ENCODE data around the gene RPRD1B.

The RPRD1B gene

GRCh38 chr20:38034961-38035360 is 1.4 kb downstream of the RPRD1B start:
- TF ChIP-seq CTCF (IDR thresholded peaks at IDR 0.05): no peak

- TF ChIP-seq CTCF (IDR thresholded peaks at IDR 0.05): no peak
Measured at GRCh38 chr20:38036366-38036765, 2.8 kb downstream of the RPRD1B start.

- TF ChIP-seq CTCF (IDR thresholded peaks at IDR 0.05): no peak
Measured at GRCh38 chr20:38040276-38040675, 6.7 kb downstream of the RPRD1B start.

- no peak for TF ChIP-seq CTCF (IDR thresholded peaks at IDR 0.05)
Measured at GRCh38 chr20:38043512-38044300, 10.2 kb downstream of the RPRD1B start.

GRCh38 chr20:38044685-38045084 is 11.1 kb downstream of the RPRD1B start:
- no peak for TF ChIP-seq CTCF (IDR thresholded peaks at IDR 0.05)

GRCh38 chr20:38046572-38046971 is 13.0 kb downstream of the RPRD1B start:
- TF ChIP-seq CTCF (IDR thresholded peaks at IDR 0.05): no peak

GRCh38 chr20:38049800-38050199 is 16.3 kb downstream of the RPRD1B start:
- no peak for TF ChIP-seq CTCF (IDR thresholded peaks at IDR 0.05)

- TF ChIP-seq CTCF (IDR thresholded peaks at IDR 0.05): no peak
Measured at GRCh38 chr20:38050686-38051085, 17.1 kb downstream of the RPRD1B start.

All from LNCAP (cell line).